GM12891 (cell line): ENCODE results near the gene PAX7.

Experiments
- DNase-seq: peaks from one replicate; pipeline ENCODE4 v3.0.0; 2011; ENCODE audit warnings: low spot score; ENCODE audit not compliant: insufficient read length
- FAIRE-seq: peaks from 2 replicates; lab custom pipeline; 2011; peaks lifted over from hg19 to GRCh38; lab: Jason Lieb, UNC
- PAX5 ChIP-seq: IDR thresholded peaks from 2 replicates; pipeline ENCODE4 v1.6.1; 2011; ENCODE audit warnings: low read length, moderate library complexity, mild to moderate bottlenecking; ENCODE audit not compliant: insufficient read depth, severe bottlenecking
- POLR2A ChIP-seq: IDR thresholded peaks from 2 replicates; pipeline ENCODE4 v1.6.1; 2011; ENCODE audit warnings: low read depth, low read length, control low read depth
- POLR2AphosphoS5 ChIP-seq: IDR thresholded peaks from 2 replicates; pipeline ENCODE4 v1.6.1; 2011; ENCODE audit warnings: low read depth, low read length, control low read depth
- POU2F2 ChIP-seq: IDR thresholded peaks from 2 replicates; pipeline ENCODE4 v1.6.1; 2011; ENCODE audit warnings: low read depth, mild to moderate bottlenecking, control low read depth, low read length, moderate library complexity
- SPI1 ChIP-seq: IDR thresholded peaks from 2 replicates; pipeline ENCODE4 v1.6.1; 2011; ENCODE audit warnings: low read depth, low read length, control low read depth
- TAF1 ChIP-seq: IDR thresholded peaks from 2 replicates; pipeline ENCODE4 v1.6.1; 2011; ENCODE audit warnings: low read depth, low read length, control low read depth

The PAX7 gene

GRCh38 chr1:18768086-18768485 lies 137.4 kb downstream of the PAX7 start:
- DNase-seq (no peak), FAIRE-seq (no peak)
- no peak for TF ChIP-seq POLR2AphosphoS5
- TF ChIP-seq POU2F2 = no peak
- no peak for TF ChIP-seq PAX5
- no peak for TF ChIP-seq SPI1
- TF ChIP-seq POLR2A = no peak
- no peak for TF ChIP-seq TAF1

- no peak for DNase-seq
- FAIRE-seq = no peak
- TF ChIP-seq PAX5 (no peak), POLR2AphosphoS5 (no peak), POU2F2 (no peak), POLR2A (no peak), TAF1 (no peak), SPI1 (no peak)
Observed at GRCh38 chr1:18769140-18769539, 138.5 kb downstream of the PAX7 start.

- DNase-seq (no peak), FAIRE-seq (no peak)
Observed at GRCh38 chr1:18770799-18771198, 140.2 kb downstream of the PAX7 start.

GRCh38 chr1:18773753-18774152 lies 143.1 kb downstream of the PAX7 start:
- FAIRE-seq (no peak), DNase-seq (no peak)
- TF ChIP-seq POLR2AphosphoS5 (no peak), SPI1 (no peak), TAF1 (no peak), POU2F2 (no peak), POLR2A (no peak), PAX5 (no peak)

More at GRCh38 chr1:18770799-18771198, 140.2 kb downstream of the PAX7 start:
- TF ChIP-seq SPI1 (no peak), POU2F2 (no peak), PAX5 (no peak), TAF1 (no peak), POLR2AphosphoS5 (no peak), POLR2A (no peak)

GRCh38 chr1:18775341-18775740 lies 144.7 kb downstream of the PAX7 start:
- no peak for FAIRE-seq
- TF ChIP-seq SPI1 = no peak
- TF ChIP-seq POLR2A = no peak
- no peak for TF ChIP-seq POU2F2
- no peak for TF ChIP-seq TAF1
- TF ChIP-seq PAX5 = no peak
- TF ChIP-seq POLR2AphosphoS5 = no peak

GRCh38 chr1:18776777-18777176 lies 146.1 kb downstream of the PAX7 start:
- FAIRE-seq (no peak), DNase-seq (no peak)
- TF ChIP-seq PAX5 (no peak), SPI1 (no peak), TAF1 (no peak), POLR2AphosphoS5 (no peak), POLR2A (no peak), POU2F2 (no peak)

More at GRCh38 chr1:18775341-18775740, 144.7 kb downstream of the PAX7 start:
- DNase-seq = no peak

- TF ChIP-seq TAF1 (no peak), POLR2A (no peak), POLR2AphosphoS5 (no peak), POU2F2 (no peak), PAX5 (no peak), SPI1 (no peak)
- FAIRE-seq (no peak), DNase-seq (no peak)
Observed at GRCh38 chr1:18778437-18778836, 147.8 kb downstream of the PAX7 start.

GRCh38 chr1:18781031-18781430 lies 150.4 kb downstream of the PAX7 start:
- no peak for DNase-seq
- TF ChIP-seq TAF1 = no peak
- no peak for TF ChIP-seq POLR2AphosphoS5
- no peak for TF ChIP-seq PAX5
- TF ChIP-seq SPI1 = no peak
- TF ChIP-seq POLR2A = no peak
- TF ChIP-seq POU2F2 = no peak
- no peak for FAIRE-seq

GRCh38 chr1:18783705-18784481 lies 153.2 kb downstream of the PAX7 start:
- DNase-seq (no peak), FAIRE-seq (no peak)
- no peak for TF ChIP-seq TAF1
- TF ChIP-seq POLR2A = no peak
- TF ChIP-seq PAX5 = no peak
- TF ChIP-seq POLR2AphosphoS5 = no peak
- TF ChIP-seq POU2F2 = no peak
- TF ChIP-seq SPI1 = no peak

GRCh38 chr1:18784482-18784831 lies 153.8 kb downstream of the PAX7 start:
- TF ChIP-seq POU2F2 (no peak), PAX5 (no peak), POLR2AphosphoS5 (no peak), TAF1 (no peak), SPI1 (no peak), POLR2A (no peak)

GRCh38 chr1:18786149-18786548 lies 155.5 kb downstream of the PAX7 start:
- no peak for FAIRE-seq
- TF ChIP-seq TAF1 (no peak), POLR2A (no peak), POLR2AphosphoS5 (no peak), POU2F2 (no peak), PAX5 (no peak)

More at GRCh38 chr1:18784482-18784831, 153.8 kb downstream of the PAX7 start:
- DNase-seq (no peak), FAIRE-seq (no peak)

More at GRCh38 chr1:18786149-18786548, 155.5 kb downstream of the PAX7 start:
- no peak for DNase-seq
